A673 (cell line): Measurements from ENCODE around the gene MGST2. TPM values are rescaled to one million over a fixed set of nuclear protein-coding genes. Genes with fewer than 3 reads are reported as not detected.

Experiments
- BruUV-seq: library from RNA; stranded (reverse); fragments of 400-500 nt; replicated peaks from 2 replicates; lab custom pipeline; 2021; lab: Mats Ljungman, UMichigan
- CTCF ChIA-PET: fragments of 300-600 bp; sonication (Branson Sonifier 250); formaldehyde crosslinking; loops from one replicate; lab custom pipeline; 2022; ENCODE audit warnings: antibody characterized with exemption; lab: Charles Lee
- POLR2A ChIA-PET: fragments of 300-600 bp; sonication (Branson Sonifier 250); formaldehyde crosslinking; loops from one replicate; lab custom pipeline; 2022; ENCODE audit warnings: antibody characterized with exemption; ENCODE audit not compliant: low non-redundant PET; lab: Charles Lee
- DNase-seq: peaks from one replicate; pipeline ENCODE4 v3.0.0-alpha.2; 2015; ENCODE audit warnings: low spot score
- H3K27ac ChIP-seq: fragments of 200-600 bp; sonication (generic); 2 replicates; pipeline ENCODE4 v1.5.1; 2016; ENCODE audit warnings: mixed run types, low read depth, mild to moderate bottlenecking, mixed read lengths, antibody characterized with exemption, low read length; ENCODE audit not compliant: poor library complexity, severe bottlenecking
- H3K27me3 ChIP-seq: fragments of 200-600 bp; sonication (generic); replicated peaks from 2 replicates; pipeline ENCODE4 v1.6.1; 2017; ENCODE audit warnings: mixed run types, low read depth, mild to moderate bottlenecking, mixed read lengths, antibody characterized with exemption, low read length; ENCODE audit not compliant: insufficient read depth, poor library complexity
- H3K36me3 ChIP-seq: fragments of 200-600 bp; sonication (generic); 2 replicates; pipeline ENCODE4 v1.6.1; 2016; ENCODE audit warnings: mixed run types, mild to moderate bottlenecking, mixed read lengths, antibody characterized with exemption, low read length; ENCODE audit not compliant: insufficient read depth, poor library complexity, severe bottlenecking
- H3K4me1 ChIP-seq: fragments of 200-600 bp; sonication (generic); 2 replicates; pipeline ENCODE4 v1.6.1; 2017; ENCODE audit warnings: mixed run types, mild to moderate bottlenecking, mixed read lengths, antibody characterized with exemption, low read length; ENCODE audit not compliant: insufficient read depth, poor library complexity, severe bottlenecking
- H3K4me3 ChIP-seq: fragments of 200-600 bp; sonication (generic); 2 replicates; pipeline ENCODE4 v1.5.1; 2016; ENCODE audit warnings: low read depth, mixed run types, mild to moderate bottlenecking, mixed read lengths, low read length; ENCODE audit not compliant: poor library complexity, severe bottlenecking
- H3K9me3 ChIP-seq: fragments of 200-600 bp; sonication (generic); 2 replicates; pipeline ENCODE4 v1.6.1; 2016; ENCODE audit warnings: mixed run types, low read depth, mild to moderate bottlenecking, mixed read lengths, antibody characterized with exemption, low read length; ENCODE audit not compliant: poor library complexity, severe bottlenecking
- EZH2 ChIP-seq: fragments of 200-600 bp; sonication (generic); IDR thresholded peaks from 2 replicates; pipeline ENCODE4 v1.6.1; 2017; ENCODE audit warnings: borderline replicate concordance, low read depth, mild to moderate bottlenecking, mixed read lengths, antibody characterized with exemption, low read length; ENCODE audit not compliant: poor library complexity, severe bottlenecking
- intact Hi-C: fragments of 100-400 bp; cut with micrococcal nuclease; formaldehyde crosslinking; loops from one replicate; pipeline ENCODE4 v1.10.0; 2022; ENCODE audit not compliant: unreplicated experiment
- total RNA-seq: library from RNA; stranded (reverse); gene quantifications from 2 replicates; pipeline ENCODE4 v1.2.3, GENCODE V29; 2021
- TF ChIP-seq, protein P1 (sequence below): fragments of 300-800, 200-600 bp; sonication (generic); conservative IDR thresholded peaks from 2 replicates; pipeline ENCODE4 v1.5.1; 2017; ENCODE audit warnings: low read depth, mild to moderate bottlenecking, antibody characterized with exemption, low read length, moderate library complexity, mixed read lengths

MGST2 gene
- total RNA-seq, 1 experiment from 2014 or later, result 7.0 TPM

DNA sequence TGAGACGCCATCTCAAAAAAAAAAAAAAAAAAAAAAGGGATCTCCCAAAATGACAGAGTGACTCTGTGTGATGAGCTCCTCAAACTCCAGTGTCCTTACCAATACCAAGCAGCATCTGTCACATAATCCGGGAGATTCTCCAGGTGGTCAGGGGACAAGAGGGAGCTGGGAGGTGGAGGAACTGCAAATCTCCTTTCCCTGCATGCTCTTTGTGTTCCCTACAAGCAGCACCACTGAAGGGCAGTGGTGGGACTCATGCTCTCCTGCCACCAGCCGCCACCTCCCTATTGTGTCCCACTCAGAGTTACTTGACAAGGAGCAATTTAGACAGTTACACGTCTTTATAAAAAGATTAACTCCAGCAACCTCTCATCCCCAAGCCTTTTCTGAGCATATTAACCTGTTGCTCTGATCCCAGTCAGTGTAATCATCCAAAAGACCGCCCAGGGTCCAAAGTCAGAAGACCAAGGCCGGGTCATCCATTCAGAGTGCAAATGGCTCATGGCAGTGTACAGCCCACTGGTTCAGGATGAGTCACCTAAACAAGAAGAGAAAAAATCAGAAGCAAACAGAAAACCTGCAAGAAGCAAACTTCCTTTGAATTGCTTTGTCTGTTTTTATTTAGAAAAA lies 23.6 kb downstream of the MGST2 start:
- no peaks in the 10 kb centered on the region for H3K36me3 ChIP-seq
- H3K9me3 ChIP-seq, result no peaks in the 10 kb centered on the region
- H3K27ac ChIP-seq, result no peak overlapping the region
- TF ChIP-seq, protein P1, sequence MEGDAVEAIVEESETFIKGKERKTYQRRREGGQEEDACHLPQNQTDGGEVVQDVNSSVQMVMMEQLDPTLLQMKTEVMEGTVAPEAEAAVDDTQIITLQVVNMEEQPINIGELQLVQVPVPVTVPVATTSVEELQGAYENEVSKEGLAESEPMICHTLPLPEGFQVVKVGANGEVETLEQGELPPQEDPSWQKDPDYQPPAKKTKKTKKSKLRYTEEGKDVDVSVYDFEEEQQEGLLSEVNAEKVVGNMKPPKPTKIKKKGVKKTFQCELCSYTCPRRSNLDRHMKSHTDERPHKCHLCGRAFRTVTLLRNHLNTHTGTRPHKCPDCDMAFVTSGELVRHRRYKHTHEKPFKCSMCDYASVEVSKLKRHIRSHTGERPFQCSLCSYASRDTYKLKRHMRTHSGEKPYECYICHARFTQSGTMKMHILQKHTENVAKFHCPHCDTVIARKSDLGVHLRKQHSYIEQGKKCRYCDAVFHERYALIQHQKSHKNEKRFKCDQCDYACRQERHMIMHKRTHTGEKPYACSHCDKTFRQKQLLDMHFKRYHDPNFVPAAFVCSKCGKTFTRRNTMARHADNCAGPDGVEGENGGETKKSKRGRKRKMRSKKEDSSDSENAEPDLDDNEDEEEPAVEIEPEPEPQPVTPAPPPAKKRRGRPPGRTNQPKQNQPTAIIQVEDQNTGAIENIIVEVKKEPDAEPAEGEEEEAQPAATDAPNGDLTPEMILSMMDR, result no peak
- TF ChIP-seq EZH2, result no peak
- POLR2A ChIA-PET, result no interaction called here
- no peak overlapping the region for H3K4me3 ChIP-seq
- no TSS peak for BruUV-seq
- CTCF ChIA-PET, result interaction anchor here (0.6 to 0.7 kb wide), 2 partner anchors 585 to 635 kb away, joined by 5 read pairs; no protein-coding TSS in a partner anchor
- intact Hi-C loops, result no loop called here
- DNase-seq, result no peak
- no peaks in the 10 kb centered on the region for H3K4me1 ChIP-seq
- H3K27me3 ChIP-seq, result no peaks in the 10 kb centered on the region

DNA sequence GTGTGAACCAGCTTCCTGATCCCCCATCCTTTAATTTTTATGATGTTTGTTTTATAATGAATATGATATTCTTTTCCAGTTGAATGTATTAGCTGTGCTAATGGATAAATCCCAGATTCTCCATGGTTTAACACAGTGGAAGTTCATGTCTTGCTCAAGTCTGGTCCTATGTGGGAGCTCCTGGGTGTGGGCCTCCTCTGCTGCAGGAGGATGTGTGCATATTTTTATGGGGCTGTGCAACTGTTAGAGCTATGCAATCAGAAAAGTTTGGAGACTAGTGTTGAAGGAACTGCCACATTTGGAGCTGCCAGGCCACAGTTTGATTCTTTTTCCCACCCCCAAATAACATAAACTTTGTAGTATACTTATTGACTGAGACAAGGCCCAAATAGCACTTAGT lies 24.8 kb downstream of the MGST2 start:
- Histone ChIP-seq H3K27ac (no peak overlapping the region), H3K4me3 (no peak overlapping the region), H3K4me1 (no peaks in the 10 kb centered on the region), H3K9me3 (no peaks in the 10 kb centered on the region), H3K36me3 (no peaks in the 10 kb centered on the region), H3K27me3 (no peaks in the 10 kb centered on the region)
- TF ChIP-seq EZH2, result no peak
- TF ChIP-seq, protein P1, result no peak
- no TSS peak for BruUV-seq
- POLR2A ChIA-PET, result no interaction called here
- CTCF ChIA-PET, result no interaction called here
- DNase-seq, result no peak
- intact Hi-C loops, result no loop called here

DNA sequence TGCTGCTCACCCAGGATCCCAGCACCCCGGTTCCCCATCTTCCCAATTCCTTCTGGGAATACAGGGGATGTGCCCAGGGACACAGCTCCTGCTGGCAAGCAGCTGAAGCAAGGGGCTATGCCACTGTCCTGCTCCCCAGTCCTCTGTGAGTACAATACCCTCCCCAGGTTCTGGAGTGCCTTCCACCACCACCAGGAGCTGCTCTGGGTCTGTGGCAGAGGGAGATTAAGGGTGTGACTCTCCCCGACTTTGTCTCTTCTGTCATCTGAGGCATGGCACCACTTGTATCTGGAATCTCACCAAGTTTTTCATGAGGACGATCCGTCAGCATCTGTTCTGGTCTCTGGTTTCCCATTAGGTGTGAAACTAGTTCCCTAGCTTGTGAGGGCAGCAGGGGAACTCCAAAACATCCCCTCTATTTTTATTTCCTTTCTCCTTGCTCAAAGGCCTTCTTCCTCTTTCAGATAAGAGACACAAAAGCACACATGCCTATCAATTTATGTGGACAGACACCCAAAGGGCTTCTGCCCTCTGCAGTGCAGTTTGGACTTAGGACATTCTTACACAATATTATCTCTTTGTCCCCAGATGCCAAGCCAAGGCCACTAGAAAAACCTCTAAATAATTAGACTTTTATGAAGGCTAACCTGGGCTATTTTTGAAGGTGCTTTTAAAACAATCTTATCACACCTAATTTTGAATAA lies 26.8 kb downstream of the MGST2 start:
- intact Hi-C loops, result no loop called here
- no peak for DNase-seq

More for the DNA sequence above, 26.8 kb downstream of the MGST2 start:
- CTCF ChIA-PET, result no interaction called here
- TF ChIP-seq EZH2, result no peak
- TF ChIP-seq, protein P1, result peak; percentile 34; the same call in 1 of the 2 replicates
- Histone ChIP-seq H3K9me3 (no peaks in the 10 kb centered on the region), H3K4me1 (no peaks in the 10 kb centered on the region), H3K36me3 (no peaks in the 10 kb centered on the region), H3K27me3 (no peaks in the 10 kb centered on the region), H3K4me3 (no peak overlapping the region), H3K27ac (no peak overlapping the region)
- BruUV-seq, result no TSS peak
- POLR2A ChIA-PET, result no interaction called here
